BE2C (cell line): ENCODE results near the gene CDC27.
A peak's percentile ranks its signal among the peaks of the same experiment; 100 is the strongest.
"Not testable (repeated sequence)": the region's sequence is repeated elsewhere in the genome, so short reads cannot be mapped to it uniquely, and the experiment has no call there.

Experiments
- DNase-seq: peaks from one replicate; pipeline ENCODE4 v3.0.0-alpha.2; 2020
- H3K27me3 ChIP-seq: fragments of 250-450 bp; sonication (Bioruptor Pico); 2 replicates; pipeline ENCODE4 v1.5.1; 2020; ENCODE audit warnings: mild to moderate bottlenecking
- H3K36me3 ChIP-seq: fragments of 250-450 bp; sonication (Bioruptor Pico); 2 replicates; pipeline ENCODE4 v1.5.1; 2020; ENCODE audit warnings: mild to moderate bottlenecking
- H3K4me1 ChIP-seq: fragments of 250-450 bp; sonication (Bioruptor Pico); 2 replicates; pipeline ENCODE4 v1.5.1; 2020
- H3K4me3 ChIP-seq: 2 replicates; pipeline ENCODE4 v1.5.1; 2011; ENCODE audit warnings: low read depth, low read length
- H3K9me3 ChIP-seq: fragments of 250-450 bp; sonication (Bioruptor Pico); 2 replicates; pipeline ENCODE4 v1.5.1; 2020
- CTCF ChIP-seq: IDR thresholded peaks from 2 replicates; pipeline ENCODE4 v1.5.1; 2012; ENCODE audit warnings: mild to moderate bottlenecking, low read depth, low read length

Gene CDC27

GRCh38 chr17:47190770-47191169, 1.7 kb upstream of the CDC27 start:
- no peaks in the 10 kb centered on the region for H3K4me1 ChIP-seq
- H3K4me3 ChIP-seq, result no peak overlapping the region
- no peak for TF ChIP-seq CTCF
- no peak for DNase-seq
- H3K36me3 ChIP-seq, result no peaks in the 10 kb centered on the region
- H3K27me3 ChIP-seq, result no peaks in the 10 kb centered on the region
- no peaks in the 10 kb centered on the region for H3K9me3 ChIP-seq

- no peaks in the 10 kb centered on the region for H3K4me1 ChIP-seq
- no peaks in the 10 kb centered on the region for H3K27me3 ChIP-seq
- no peak for DNase-seq
- H3K9me3 ChIP-seq, result no peaks in the 10 kb centered on the region
- H3K4me3 ChIP-seq, result no peak overlapping the region
- no peak for TF ChIP-seq CTCF
- H3K36me3 ChIP-seq, result no peaks in the 10 kb centered on the region
Observed at GRCh38 chr17:47190243-47190642, 1.1 kb upstream of the CDC27 start.

- no peak for DNase-seq
- Histone ChIP-seq H3K4me3 (peak overlapping the region; percentile 85), H3K4me1 (no peaks in the 10 kb centered on the region; the same call in 1 of the 2 replicates), H3K27me3 (no peaks in the 10 kb centered on the region), H3K9me3 (no peaks in the 10 kb centered on the region), H3K36me3 (no peaks in the 10 kb centered on the region)
- no peak for TF ChIP-seq CTCF
Observed at GRCh38 chr17:47189732-47190237, 690 bp upstream of the CDC27 start.

- TF ChIP-seq CTCF, result no peak
- no peaks in the 10 kb centered on the region for H3K9me3 ChIP-seq
- DNase-seq, result no peak
- peak overlapping the region; percentile 85 for H3K4me3 ChIP-seq
- peaks cover 3% of the 10 kb centered on the region for H3K4me1 ChIP-seq
- no peaks in the 10 kb centered on the region for H3K36me3 ChIP-seq
- H3K27me3 ChIP-seq, result no peaks in the 10 kb centered on the region
Observed at GRCh38 chr17:47188271-47188875, 722 bp downstream of the CDC27 start.

GRCh38 chr17:47184681-47185080, 4.4 kb downstream of the CDC27 start:
- peaks cover 12% of the 10 kb centered on the region for H3K36me3 ChIP-seq
- H3K4me3 ChIP-seq, result no peak overlapping the region
- peaks cover 7% of the 10 kb centered on the region for H3K4me1 ChIP-seq
- TF ChIP-seq CTCF, result no peak
- no peaks in the 10 kb centered on the region for H3K27me3 ChIP-seq
- DNase-seq, result no peak
- no peaks in the 10 kb centered on the region for H3K9me3 ChIP-seq

GRCh38 chr17:47180988-47181387, 8.1 kb downstream of the CDC27 start:
- H3K4me1 ChIP-seq, H3K9me3 ChIP-seq, H3K27me3 ChIP-seq, H3K4me3 ChIP-seq, DNase-seq: not testable (repeated sequence)
- H3K36me3 ChIP-seq, result peaks cover 30% of the 10 kb centered on the region
